Kidney epithelial cell (primary cell): ENCODE measurements around the gene NEDD4L. TPM values are rescaled to one million over a fixed set of nuclear protein-coding genes. Genes with fewer than 3 reads are reported as not detected.

Experiments used
- DNase-seq: peaks from one replicate; pipeline ENCODE4 v3.0.0-alpha.2; 2010; ENCODE audit warnings: low read depth
- H3K27me3 ChIP-seq: 2 replicates; pipeline ENCODE4 v1.6.0; 2011; ENCODE audit warnings: low read length; ENCODE audit not compliant: control insufficient read depth, insufficient read depth
- H3K36me3 ChIP-seq: 2 replicates; pipeline ENCODE4 v1.5.1; 2011; ENCODE audit warnings: low read length; ENCODE audit not compliant: control insufficient read depth, insufficient read depth
- H3K4me3 ChIP-seq: 2 replicates; pipeline ENCODE4 v1.5.1; 2011; ENCODE audit warnings: low read depth, mild to moderate bottlenecking, control low read depth, low read length
- total RNA-seq: library from RNA; depleted of rRNA; stranded (reverse); fragments of >200 nt; gene quantifications from 2 replicates; pipeline ENCODE4 v1.2.3, GENCODE V29; 2015
- TF ChIP-seq, protein P1 (sequence below): IDR thresholded peaks from 2 replicates; pipeline ENCODE4 v1.5.1; 2011; ENCODE audit warnings: mild to moderate bottlenecking, moderate library complexity, low read length, control low read depth, inconsistent platforms; ENCODE audit not compliant: insufficient read depth, poor library complexity, severe bottlenecking

Gene NEDD4L
- total RNA-seq, 1 donor from 2014 or later: 88.3 TPM

GRCh38 chr18:58363767-58364540 lies 319.9 kb downstream of the NEDD4L start:
- H3K27me3 ChIP-seq: no peaks in the 10 kb centered on the region
- H3K4me3 ChIP-seq: no peak overlapping the region
- no peak for DNase-seq
- TF ChIP-seq, protein P1, sequence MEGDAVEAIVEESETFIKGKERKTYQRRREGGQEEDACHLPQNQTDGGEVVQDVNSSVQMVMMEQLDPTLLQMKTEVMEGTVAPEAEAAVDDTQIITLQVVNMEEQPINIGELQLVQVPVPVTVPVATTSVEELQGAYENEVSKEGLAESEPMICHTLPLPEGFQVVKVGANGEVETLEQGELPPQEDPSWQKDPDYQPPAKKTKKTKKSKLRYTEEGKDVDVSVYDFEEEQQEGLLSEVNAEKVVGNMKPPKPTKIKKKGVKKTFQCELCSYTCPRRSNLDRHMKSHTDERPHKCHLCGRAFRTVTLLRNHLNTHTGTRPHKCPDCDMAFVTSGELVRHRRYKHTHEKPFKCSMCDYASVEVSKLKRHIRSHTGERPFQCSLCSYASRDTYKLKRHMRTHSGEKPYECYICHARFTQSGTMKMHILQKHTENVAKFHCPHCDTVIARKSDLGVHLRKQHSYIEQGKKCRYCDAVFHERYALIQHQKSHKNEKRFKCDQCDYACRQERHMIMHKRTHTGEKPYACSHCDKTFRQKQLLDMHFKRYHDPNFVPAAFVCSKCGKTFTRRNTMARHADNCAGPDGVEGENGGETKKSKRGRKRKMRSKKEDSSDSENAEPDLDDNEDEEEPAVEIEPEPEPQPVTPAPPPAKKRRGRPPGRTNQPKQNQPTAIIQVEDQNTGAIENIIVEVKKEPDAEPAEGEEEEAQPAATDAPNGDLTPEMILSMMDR: no peak
- H3K36me3 ChIP-seq: no peaks in the 10 kb centered on the region

DNA sequence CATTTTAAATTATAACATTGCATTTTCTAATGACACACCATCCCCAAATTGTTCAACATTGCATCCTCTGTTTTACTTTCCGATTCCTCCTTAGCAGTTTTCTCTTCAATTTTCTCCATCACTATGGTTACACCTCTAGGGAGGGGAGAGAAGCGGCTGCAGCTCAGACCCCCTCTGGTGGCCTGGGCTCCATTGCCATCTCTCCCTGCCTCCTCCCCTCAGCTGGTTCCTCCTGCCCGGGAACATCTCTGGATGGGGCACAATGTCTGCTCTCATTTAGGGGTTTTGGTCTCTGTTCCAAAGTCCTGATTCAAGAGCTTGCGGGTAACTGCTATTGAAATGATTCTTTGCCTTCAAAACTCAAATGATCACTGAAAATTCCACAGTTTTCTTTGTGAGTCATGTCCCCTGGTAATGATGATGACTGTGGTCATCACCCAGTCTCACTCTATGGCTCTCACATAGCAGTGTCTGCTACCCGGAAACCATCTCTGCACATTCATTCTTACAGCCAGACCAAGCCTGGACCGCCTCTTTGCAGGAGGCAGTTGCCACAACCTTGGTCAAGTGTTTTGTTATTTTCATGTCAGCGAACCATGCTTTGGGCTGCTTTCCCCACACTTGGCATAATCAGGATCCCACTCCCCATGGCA lies 321.0 kb downstream of the NEDD4L start:
- DNase-seq: peak; percentile 51
- no peaks in the 10 kb centered on the region for H3K36me3 ChIP-seq
- H3K27me3 ChIP-seq: no peaks in the 10 kb centered on the region
- TF ChIP-seq, protein P1: no peak
- H3K4me3 ChIP-seq: no peak overlapping the region

- peaks cover 2% of the 10 kb centered on the region for H3K36me3 ChIP-seq
- H3K4me3 ChIP-seq: no peak overlapping the region
- no peaks in the 10 kb centered on the region for H3K27me3 ChIP-seq
- TF ChIP-seq, protein P1: no peak
- no peak for DNase-seq
These were observed 323.6 kb downstream of the NEDD4L start for GRCh38 chr18:58367425-58368140.

GRCh38 chr18:58369616-58370015 lies 325.6 kb downstream of the NEDD4L start:
- Histone ChIP-seq H3K27me3 (no peaks in the 10 kb centered on the region), H3K4me3 (no peak overlapping the region), H3K36me3 (peaks cover 2% of the 10 kb centered on the region)
- no peak for DNase-seq
- TF ChIP-seq, protein P1: no peak

DNA sequence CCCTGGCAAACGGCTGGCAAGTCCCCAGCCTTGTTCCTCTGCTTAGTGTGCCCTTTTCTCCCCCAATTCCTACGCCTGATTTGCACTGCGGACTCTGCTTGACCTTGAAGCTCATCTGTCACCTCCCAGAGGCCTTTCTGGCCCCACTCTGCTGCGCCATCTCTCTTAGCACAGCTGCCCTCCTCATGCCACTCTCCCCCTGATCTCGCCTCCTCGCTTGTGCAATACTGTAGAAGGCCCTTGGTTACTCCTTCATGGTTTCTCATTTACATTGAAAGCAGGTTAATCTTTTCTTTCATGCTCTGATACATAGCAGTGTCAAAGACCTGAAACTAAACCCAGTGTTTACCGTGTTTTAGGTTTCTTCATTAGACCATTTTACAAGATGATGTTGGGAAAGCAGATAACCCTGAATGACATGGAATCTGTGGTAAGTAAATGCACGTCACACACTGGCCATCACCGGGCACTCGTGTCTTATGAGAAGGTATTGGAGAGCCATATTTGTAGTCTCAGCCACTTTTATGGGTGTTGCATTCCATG lies 326.1 kb downstream of the NEDD4L start:
- DNase-seq: no peak

More for the DNA sequence above, 326.1 kb downstream of the NEDD4L start:
- Histone ChIP-seq H3K27me3 (no peaks in the 10 kb centered on the region), H3K36me3 (peaks cover 2% of the 10 kb centered on the region), H3K4me3 (no peak overlapping the region)
- TF ChIP-seq, protein P1: no peak
